Endometrium (tissue), 2 donors: ENCODE data around the gene PDIA5.

Source experiments
- FAIRE-seq: peaks from 2 replicates; lab custom pipeline; 2012; peaks lifted over from hg19 to GRCh38; lab: Jason Lieb, UNC
- donor health status: control.
- donor health status: control.

PDIA5 gene

GRCh38 chr3:123169492-123169929 lies 102.7 kb downstream of the PDIA5 start:
- FAIRE-seq: no peak

GRCh38 chr3:123169930-123170329 lies 103.1 kb downstream of the PDIA5 start:
- no peak for FAIRE-seq

GRCh38 chr3:123180791-123181190 lies 114.0 kb downstream of the PDIA5 start:
- no peak for FAIRE-seq

- FAIRE-seq: no peak
These were observed 119.9 kb downstream of the PDIA5 start for GRCh38 chr3:123186695-123187094.

GRCh38 chr3:123188058-123188457 lies 121.2 kb downstream of the PDIA5 start:
- no peak for FAIRE-seq

GRCh38 chr3:123193448-123194101 lies 126.8 kb downstream of the PDIA5 start:
- FAIRE-seq: no peak

- no peak for FAIRE-seq
These were observed 127.7 kb downstream of the PDIA5 start for GRCh38 chr3:123194552-123194951.

GRCh38 chr3:123198372-123198771 lies 131.5 kb downstream of the PDIA5 start:
- no peak for FAIRE-seq

- no peak for FAIRE-seq
These were observed 134.4 kb downstream of the PDIA5 start for GRCh38 chr3:123201223-123201556.

GRCh38 chr3:123201557-123202427 lies 135.0 kb downstream of the PDIA5 start, which contains the start of gene SEC22A:
Gene SEC22A (plus strand): TSS chr3:123201943. CDS start chr3:123209218, 7,275 bp downstream.
- FAIRE-seq: peak; percentile 92

GRCh38 chr3:123202451-123202850 lies 135.6 kb downstream of the PDIA5 start:
- no peak for FAIRE-seq
